GM18867 (cell line): ENCODE measurements around the gene TRAF3.

Experiments
- ATAC-seq: cut with Tn5 transposase; IDR thresholded peaks from one replicate; pipeline ENCODE4 v1.9.1; 2021; ENCODE audit warnings: mild to moderate bottlenecking, moderate library complexity; ENCODE audit not compliant: unreplicated experiment

TRAF3 gene

GRCh38 chr14:102949062-102949800, 172.0 kb downstream of the TRAF3 start:
- ATAC-seq: no peak

- ATAC-seq: no peak
Observed at GRCh38 chr14:102949801-102950451, 172.7 kb downstream of the TRAF3 start.

GRCh38 chr14:102951034-102951433, 173.8 kb downstream of the TRAF3 start:
- ATAC-seq: no peak

- ATAC-seq: no peak
Observed at GRCh38 chr14:102951799-102952198, 174.6 kb downstream of the TRAF3 start.

GRCh38 chr14:102952276-102952675, 175.0 kb downstream of the TRAF3 start:
- no peak for ATAC-seq

GRCh38 chr14:102953100-102953499, 175.9 kb downstream of the TRAF3 start:
- no peak for ATAC-seq

GRCh38 chr14:102954081-102954789, 177.0 kb downstream of the TRAF3 start:
- no peak for ATAC-seq

GRCh38 chr14:102955636-102956408, 178.6 kb downstream of the TRAF3 start:
- no peak for ATAC-seq

- ATAC-seq: no peak
Observed at GRCh38 chr14:102957222-102957621, 180.0 kb downstream of the TRAF3 start.

GRCh38 chr14:102958461-102958860, 181.2 kb downstream of the TRAF3 start:
- ATAC-seq: no peak
